Osteoblast (primary cell): Measurements from ENCODE around the gene RABGAP1L. TPM values are rescaled to one million over a fixed set of nuclear protein-coding genes. Genes with fewer than 3 reads are reported as not detected.

Source experiments
- DNase-seq: peaks from one replicate; pipeline ENCODE4 v3.0.0; 2011; ENCODE audit warnings: low spot score, mixed read lengths; ENCODE audit not compliant: insufficient read length; ENCODE audit errors: missing footprints
- H2AFZ ChIP-seq: 2 replicates; pipeline ENCODE4 v1.6.0; 2011; ENCODE audit warnings: mild to moderate bottlenecking, low read length
- H3K27ac ChIP-seq: 2 replicates; pipeline ENCODE4 v1.5.1; 2011; ENCODE audit warnings: mild to moderate bottlenecking, low read depth, low read length, moderate library complexity
- H3K27me3 ChIP-seq: 2 replicates; pipeline ENCODE4 v1.6.0; 2012; ENCODE audit warnings: mild to moderate bottlenecking, control low read depth, inconsistent platforms, low read length, moderate library complexity; ENCODE audit not compliant: insufficient read depth
- H3K36me3 ChIP-seq: 2 replicates; pipeline ENCODE4 v1.5.1; 2011; ENCODE audit warnings: mild to moderate bottlenecking, low read length, control low read depth, moderate library complexity; ENCODE audit not compliant: insufficient read depth
- H3K4me1 ChIP-seq: 2 replicates; pipeline ENCODE4 v1.5.1; 2011; ENCODE audit warnings: mild to moderate bottlenecking, low read length, control low read depth, moderate library complexity; ENCODE audit not compliant: insufficient read depth
- H3K4me2 ChIP-seq: 2 replicates; pipeline ENCODE4 v1.6.0; 2011; ENCODE audit warnings: mild to moderate bottlenecking, low read length; ENCODE audit not compliant: insufficient read depth
- H3K4me3 ChIP-seq: fragments of 200-600 bp; sonication (generic); 3 replicates; pipeline ENCODE4 v1.5.1; 2012; ENCODE audit warnings: mild to moderate bottlenecking, low read length, inconsistent platforms; ENCODE audit not compliant: insufficient read depth
- H3K79me2 ChIP-seq: 2 replicates; pipeline ENCODE4 v1.6.0; 2012; ENCODE audit warnings: mild to moderate bottlenecking, low read length, control low read depth, inconsistent platforms; ENCODE audit not compliant: insufficient read depth
- H3K9me3 ChIP-seq: 2 replicates; pipeline ENCODE4 v1.5.1; 2011; ENCODE audit warnings: low read depth, low read length, control low read depth
- H4K20me1 ChIP-seq: 2 replicates; pipeline ENCODE4 v1.6.0; 2012; ENCODE audit warnings: mild to moderate bottlenecking, low read length, control low read depth; ENCODE audit not compliant: insufficient read depth
- total RNA-seq: library from RNA; depleted of rRNA; stranded (reverse); fragments of >200 nt; gene quantifications from 2 replicates; pipeline ENCODE4 v1.2.3, GENCODE V29; 2012
- TF ChIP-seq, protein P1 (sequence below): IDR thresholded peaks from 2 replicates; pipeline ENCODE4 v1.5.1; 2011; ENCODE audit warnings: mild to moderate bottlenecking, low read depth, low read length, moderate library complexity; ENCODE audit errors: extremely low read depth

Gene RABGAP1L
- total RNA-seq, 1 donor, result 30.0 TPM

DNA sequence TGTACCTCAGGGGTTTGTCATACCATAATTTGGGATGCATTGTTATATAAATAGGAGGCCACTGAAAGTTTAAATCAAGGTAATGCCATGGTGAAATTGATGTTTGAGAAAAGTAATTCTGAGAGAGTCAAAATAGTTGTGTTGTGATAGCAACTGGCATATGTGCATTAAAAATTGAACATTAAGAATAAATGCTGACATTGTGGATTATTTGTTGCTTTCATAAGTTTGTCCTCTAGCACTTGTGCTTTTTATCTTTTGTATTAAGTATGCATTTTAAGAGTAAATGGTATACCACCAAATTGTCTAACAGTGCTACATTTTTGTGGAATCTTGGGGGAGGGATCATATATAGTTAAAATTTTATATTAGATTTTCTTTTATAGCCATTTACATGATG lies 564.5 kb downstream of the RABGAP1L start:
- H4K20me1 ChIP-seq, result no peaks in the 10 kb centered on the region
- TF ChIP-seq, protein P1, sequence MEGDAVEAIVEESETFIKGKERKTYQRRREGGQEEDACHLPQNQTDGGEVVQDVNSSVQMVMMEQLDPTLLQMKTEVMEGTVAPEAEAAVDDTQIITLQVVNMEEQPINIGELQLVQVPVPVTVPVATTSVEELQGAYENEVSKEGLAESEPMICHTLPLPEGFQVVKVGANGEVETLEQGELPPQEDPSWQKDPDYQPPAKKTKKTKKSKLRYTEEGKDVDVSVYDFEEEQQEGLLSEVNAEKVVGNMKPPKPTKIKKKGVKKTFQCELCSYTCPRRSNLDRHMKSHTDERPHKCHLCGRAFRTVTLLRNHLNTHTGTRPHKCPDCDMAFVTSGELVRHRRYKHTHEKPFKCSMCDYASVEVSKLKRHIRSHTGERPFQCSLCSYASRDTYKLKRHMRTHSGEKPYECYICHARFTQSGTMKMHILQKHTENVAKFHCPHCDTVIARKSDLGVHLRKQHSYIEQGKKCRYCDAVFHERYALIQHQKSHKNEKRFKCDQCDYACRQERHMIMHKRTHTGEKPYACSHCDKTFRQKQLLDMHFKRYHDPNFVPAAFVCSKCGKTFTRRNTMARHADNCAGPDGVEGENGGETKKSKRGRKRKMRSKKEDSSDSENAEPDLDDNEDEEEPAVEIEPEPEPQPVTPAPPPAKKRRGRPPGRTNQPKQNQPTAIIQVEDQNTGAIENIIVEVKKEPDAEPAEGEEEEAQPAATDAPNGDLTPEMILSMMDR, result no peak
- H3K36me3 ChIP-seq, result no peaks in the 10 kb centered on the region

DNA sequence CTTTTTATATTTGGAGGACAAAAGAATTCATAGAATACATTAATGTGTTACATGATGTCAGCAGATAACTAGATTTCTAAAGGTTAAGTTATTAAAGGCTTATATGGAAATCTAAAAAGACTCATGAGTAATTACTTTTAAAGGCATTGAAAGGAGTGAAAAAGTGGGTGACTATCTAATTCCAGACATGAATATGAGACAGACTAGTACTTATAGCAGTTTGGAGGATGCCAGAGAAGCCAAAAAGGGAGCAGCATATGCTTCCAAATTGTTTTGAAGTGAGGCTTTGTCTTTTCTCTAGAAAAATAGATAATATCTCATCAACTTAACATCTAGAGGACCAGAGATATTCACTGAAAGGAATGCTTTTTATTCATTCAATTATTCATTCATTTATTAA lies 564.9 kb downstream of the RABGAP1L start:
- Histone ChIP-seq H3K27me3 (no peaks in the 10 kb centered on the region), H3K27ac (no peak overlapping the region), H4K20me1 (no peaks in the 10 kb centered on the region), H2AFZ (no peak overlapping the region), H3K36me3 (no peaks in the 10 kb centered on the region), H3K4me3 (no peak overlapping the region), H3K9me3 (no peaks in the 10 kb centered on the region), H3K4me1 (no peaks in the 10 kb centered on the region), H3K4me2 (no peak overlapping the region), H3K79me2 (no peaks in the 10 kb centered on the region)
- TF ChIP-seq, protein P1, result no peak
- DNase-seq, result no peak

More for the DNA sequence above, 564.5 kb downstream of the RABGAP1L start:
- Histone ChIP-seq H3K79me2 (no peaks in the 10 kb centered on the region), H3K4me1 (no peaks in the 10 kb centered on the region), H3K4me3 (no peak overlapping the region), H3K27ac (no peak overlapping the region), H3K4me2 (no peak overlapping the region), H3K27me3 (no peaks in the 10 kb centered on the region), H3K9me3 (no peaks in the 10 kb centered on the region), H2AFZ (no peak overlapping the region)
- DNase-seq, result no peak

DNA sequence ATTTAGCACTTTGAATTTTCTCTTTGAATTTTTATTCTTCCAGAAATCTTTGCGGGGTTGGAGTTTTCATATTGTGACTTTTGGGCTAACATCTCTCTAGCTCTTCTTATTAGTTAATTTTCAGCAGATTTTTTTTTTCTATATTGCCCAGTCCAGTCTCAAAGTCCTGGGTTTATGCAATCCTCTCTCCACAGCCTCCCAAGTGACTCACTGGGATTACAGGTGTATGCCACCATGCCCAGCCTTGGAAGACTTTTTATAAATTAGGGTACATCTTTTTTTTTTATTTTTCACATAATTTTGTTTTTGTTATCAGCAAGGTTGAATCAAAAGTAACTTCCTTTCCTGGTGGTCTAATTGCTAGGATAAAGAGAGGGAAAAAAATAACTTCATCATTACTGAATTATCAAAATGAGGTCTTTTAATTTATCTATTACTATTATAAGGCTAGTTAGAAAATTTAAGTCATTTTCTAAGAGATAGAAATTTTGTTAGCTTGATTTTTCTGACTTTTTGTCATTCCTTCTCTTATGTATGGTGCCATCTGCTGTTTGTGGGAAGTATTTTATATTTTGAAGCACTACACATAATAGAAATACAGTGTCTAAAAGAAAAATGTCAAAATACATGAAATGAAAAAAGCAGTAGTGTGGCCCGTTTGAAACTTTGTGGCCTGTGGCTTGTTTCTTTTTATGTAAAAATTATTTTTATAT lies 567.0 kb downstream of the RABGAP1L start:
- H3K9me3 ChIP-seq, result no peaks in the 10 kb centered on the region
- TF ChIP-seq, protein P1, result peak; percentile 57
- H3K4me1 ChIP-seq, result no peaks in the 10 kb centered on the region
- no peak for DNase-seq
- H3K36me3 ChIP-seq, result no peaks in the 10 kb centered on the region
- no peaks in the 10 kb centered on the region for H3K27me3 ChIP-seq
- H3K4me2 ChIP-seq, result no peak overlapping the region
- H4K20me1 ChIP-seq, result no peaks in the 10 kb centered on the region
- H3K4me3 ChIP-seq, result no peak overlapping the region
- H2AFZ ChIP-seq, result no peak overlapping the region
- no peak overlapping the region for H3K27ac ChIP-seq
- no peaks in the 10 kb centered on the region for H3K79me2 ChIP-seq

DNA sequence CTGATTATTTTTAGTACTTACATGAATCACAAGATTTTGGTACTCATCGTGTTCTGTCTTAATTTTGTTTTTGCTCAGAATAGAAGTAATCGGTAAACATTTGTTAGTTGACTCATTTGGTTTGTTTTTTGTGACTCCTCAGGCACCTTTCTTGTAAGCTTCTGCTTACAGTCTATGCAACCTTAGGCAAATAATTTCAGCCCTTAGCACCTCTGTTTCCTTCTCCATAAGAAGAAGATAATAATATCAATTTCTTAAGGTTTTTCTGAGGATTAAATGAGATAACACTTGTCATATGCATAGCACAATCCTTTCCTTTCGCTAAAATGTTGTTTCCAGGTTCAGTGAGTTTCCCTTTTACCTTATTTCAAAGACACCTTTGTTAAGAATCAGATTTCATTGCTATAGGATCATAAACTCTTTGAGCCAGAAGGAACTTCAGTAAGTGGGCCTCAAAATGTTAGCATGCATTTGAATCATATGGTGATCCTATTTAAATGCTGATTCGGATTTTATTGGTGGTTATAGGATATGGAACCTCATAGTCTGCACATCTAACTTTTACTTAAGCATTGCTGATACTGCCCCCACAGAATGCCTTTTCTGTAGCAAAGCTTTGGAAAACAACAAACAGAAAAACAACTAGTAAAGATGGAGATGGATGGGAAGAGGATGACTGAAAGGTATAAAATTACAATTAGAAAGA lies 567.7 kb downstream of the RABGAP1L start:
- TF ChIP-seq, protein P1, result no peak
- no peak for DNase-seq
- H2AFZ ChIP-seq, result no peak overlapping the region
- H3K4me2 ChIP-seq, result no peak overlapping the region
- H4K20me1 ChIP-seq, result no peaks in the 10 kb centered on the region
- H3K27me3 ChIP-seq, result no peaks in the 10 kb centered on the region
- H3K27ac ChIP-seq, result no peak overlapping the region
- no peaks in the 10 kb centered on the region for H3K36me3 ChIP-seq
- H3K4me3 ChIP-seq, result no peak overlapping the region
- no peaks in the 10 kb centered on the region for H3K9me3 ChIP-seq
- H3K4me1 ChIP-seq, result no peaks in the 10 kb centered on the region
- H3K79me2 ChIP-seq, result no peaks in the 10 kb centered on the region
